HepG2 (cell line): ENCODE results near the gene NYNRIN.

Source experiments
- PRDM10 ChIP-seq: sonication (generic); formaldehyde crosslinking; IDR thresholded peaks from 2 replicates; pipeline ENCODE4 v1.4.0; 2020; ENCODE audit warnings: low read depth, missing genetic modification reagents
- TCF12 ChIP-seq, 2 experiments: fragments of 450-650 bp in 1 of 2; sonication (generic) in 1 of 2; formaldehyde crosslinking in 1 of 2; IDR thresholded peaks; 2 replicates each; pipeline versions ENCODE4 v1.6.1 to v1.8.0; 2017 to 2022; ENCODE audit warnings: antibody characterized with exemption in 1 of 2, mild to moderate bottlenecking in 1 of 2, missing genetic modification reagents in 1 of 2, moderate library complexity in 1 of 2
- TOE1 ChIP-seq: sonication (generic); formaldehyde crosslinking; IDR thresholded peaks from 2 replicates; pipeline ENCODE4 v1.4.0; 2020; ENCODE audit warnings: mild to moderate bottlenecking, missing genetic modification reagents
- ZFP62 ChIP-seq: sonication (generic); formaldehyde crosslinking; IDR thresholded peaks from 2 replicates; pipeline ENCODE4 v1.4.0; 2020; ENCODE audit warnings: missing genetic modification reagents
- ZNF512 ChIP-seq: sonication (generic); formaldehyde crosslinking; IDR thresholded peaks from 2 replicates; pipeline ENCODE4 v1.4.0; 2020; ENCODE audit warnings: mild to moderate bottlenecking, missing genetic modification reagents

- TF ChIP-seq TCF12 (IDR thresholded peaks at IDR 0.05) = no peak
- 0 out of 2 replicates have a peak, but pooled peaks have one; percentile 26 for TF ChIP-seq TCF12 (CRISPR knock-in tag; IDR thresholded peaks at IDR 0.05)
- TF ChIP-seq ZFP62 (CRISPR knock-in tag) = no peak
- TF ChIP-seq PRDM10 (CRISPR knock-in tag) = no peak
- TF ChIP-seq TOE1 (CRISPR knock-in tag) = no peak
- TF ChIP-seq ZNF512 = no peak
These were observed 9.5 kb upstream of the NYNRIN start for GRCh38 chr14:24389226-24389848.
